HepG2 (cell line): Measurements from ENCODE around the gene PLCL2. TPM values are rescaled to one million over a fixed set of nuclear protein-coding genes. Genes with fewer than 3 reads are reported as not detected.

Experiments
- ATAC-seq: fragments of 200-7000 bp; cut with Tn5 transposase; 3 replicates; pipeline ENCODE4 v1.9.1; 2020; ENCODE audit warnings: mild to moderate bottlenecking, moderate library complexity
- BruUV-seq: library from RNA; stranded (reverse); fragments of 400-500 nt; replicated peaks from 2 replicates; lab custom pipeline; 2021; lab: Mats Ljungman, UMichigan
- CTCF ChIA-PET: fragments of 300-600 bp; formaldehyde crosslinking; extraction: SDS; loops from one replicate; lab custom pipeline; 2021; ENCODE audit warnings: low total read pairs, inconsistent platforms, low intra/inter-chr PET ratio; lab: Yijun Ruan, JAX
- POLR2A ChIA-PET: fragments of 350-600 bp; sonication (Branson Sonifier 250); formaldehyde crosslinking; loops from one replicate; lab custom pipeline; 2020; ENCODE audit warnings: antibody characterized with exemption, inconsistent platforms; lab: Yijun Ruan, JAX
- DNase-seq: peaks from one replicate; pipeline ENCODE4 v3.0.0-alpha.2; 2015; ENCODE audit warnings: low spot score
- FAIRE-seq: peaks from 3 replicates; lab custom pipeline; 2011; peaks lifted over from hg19 to GRCh38; lab: Jason Lieb, UNC
- H2AFZ ChIP-seq: one replicate; pipeline ENCODE4 v1.6.1; 2011; ENCODE audit warnings: low read length, inconsistent platforms
- H3K27ac ChIP-seq: fragments of 300-600 bp; 3 replicates; pipeline ENCODE4 v1.8.0; 2011; ENCODE audit warnings: mixed run types, mild to moderate bottlenecking, mixed read lengths, low read length, inconsistent platforms; ENCODE audit not compliant: insufficient read depth; ENCODE audit errors: extremely low read length
- H3K27me3 ChIP-seq, 2 experiments: fragments of 200-600 bp in 1 of 2; 2 replicates in 1 of 2; 3 replicates in 1 of 2; pipeline versions ENCODE4 v1.6.0 to v1.8.0; 2011; ENCODE audit warnings: low read length in 2 of 2, mild to moderate bottlenecking in 2 of 2, moderate library complexity in 2 of 2, inconsistent platforms in 1 of 2; ENCODE audit not compliant: insufficient read depth in 2 of 2, control insufficient read depth in 1 of 2
- H3K36me3 ChIP-seq, 2 experiments: fragments of 200-600 bp in 1 of 2; replicated peaks in 1 of 2; 2 replicates in 1 of 2; 3 replicates in 1 of 2; pipeline versions ENCODE4 v1.5.1 to v1.8.0; 2011; ENCODE audit warnings: low read length in 2 of 2, inconsistent platforms in 1 of 2; ENCODE audit not compliant: insufficient read depth in 2 of 2, control insufficient read depth in 1 of 2
- H3K4me1 ChIP-seq: 2 replicates; pipeline ENCODE4 v1.5.1; 2012; ENCODE audit warnings: low read length, inconsistent platforms; ENCODE audit not compliant: insufficient read depth
- H3K4me2 ChIP-seq: 2 replicates; pipeline ENCODE4 v1.6.0; 2011; ENCODE audit warnings: low read depth, low read length, inconsistent platforms
- H3K4me3 ChIP-seq, 3 experiments: fragments of 200-600 bp in 1 of 3; sonication (generic), shearing (Covaris generic) in 1 of 3; replicated peaks in 1 of 3; 2 replicates each; pipeline ENCODE4 v1.5.1; 2011 to 2016; ENCODE audit warnings: low read length in 3 of 3, inconsistent platforms in 2 of 3, low read depth in 2 of 3, mild to moderate bottlenecking in 2 of 3, control low read depth in 1 of 3, mixed read lengths in 1 of 3; ENCODE audit not compliant: insufficient read depth in 1 of 3
- H3K79me2 ChIP-seq: one replicate; pipeline ENCODE4 v1.6.1; 2011; ENCODE audit warnings: low read length, inconsistent platforms; ENCODE audit not compliant: insufficient read depth
- H3K9ac ChIP-seq: 2 replicates; pipeline ENCODE4 v1.6.0; 2011; ENCODE audit warnings: mild to moderate bottlenecking, low read depth, low read length, inconsistent platforms; ENCODE audit not compliant: insufficient read depth
- H3K9me3 ChIP-seq: 2 replicates; pipeline ENCODE4 v1.5.1; 2012; ENCODE audit warnings: mild to moderate bottlenecking, low read length
- H4K20me1 ChIP-seq: 2 replicates; pipeline ENCODE4 v1.6.0; 2011; ENCODE audit warnings: inconsistent platforms, mild to moderate bottlenecking, low read length, moderate library complexity; ENCODE audit not compliant: insufficient read depth
- EZH2 ChIP-seq: conservative IDR thresholded peaks from 2 replicates; pipeline ENCODE4 v1.6.1; 2012; ENCODE audit warnings: mild to moderate bottlenecking, low read depth, low read length, moderate library complexity
- KIAA2018 ChIP-seq: sonication (generic); formaldehyde crosslinking; IDR thresholded peaks from 2 replicates; pipeline ENCODE4 v1.5.0; 2020; ENCODE audit warnings: mild to moderate bottlenecking, missing genetic modification reagents, borderline replicate concordance
- SNAPC4 ChIP-seq: sonication (generic); formaldehyde crosslinking; IDR thresholded peaks from 2 replicates; pipeline ENCODE4 v1.4.0; 2020; ENCODE audit warnings: mild to moderate bottlenecking, missing genetic modification reagents
- ZNF629 ChIP-seq: sonication (generic); formaldehyde crosslinking; conservative IDR thresholded peaks from 2 replicates; pipeline ENCODE4 v1.5.0; 2020; ENCODE audit warnings: missing genetic modification reagents
- ZNF737 ChIP-seq: sonication (generic); formaldehyde crosslinking; IDR thresholded peaks from 2 replicates; pipeline ENCODE4 v1.5.0; 2020; ENCODE audit warnings: missing genetic modification reagents, mild to moderate bottlenecking, borderline replicate concordance
- WGBS: methylation state at CpG from one replicate; pipeline ENCODE4 v1.1.6; 2017; ENCODE audit warnings: low lambda C conversion rate; 5-methylcytosine and 5-hydroxymethylcytosine counted together
- in situ Hi-C: cut with HindIII; loops from 2 replicates; pipeline ENCODE4 v1.10.0; 2017; ENCODE audit warnings: low pct_unique_long_range_greater_than_20kb; ENCODE audit not compliant: extremely low pct_ligation_motif_present
- intact Hi-C: fragments of 100-400 bp; cut with micrococcal nuclease; formaldehyde crosslinking; loops from one replicate; pipeline ENCODE4 v1.10.0; 2022; ENCODE audit not compliant: unreplicated experiment
- polyA plus RNA-seq, 8 experiments: library from polyadenylated mRNA; depleted of rRNA in 3 of 8; stranded (reverse) in 7 of 8; unstranded in 1 of 8; fragments of >200 nt; fragmentation: Illumina TruSeq in 4 of 8; extraction: Trizol in 4 of 8; gene quantifications; 2 replicates each; pipeline versions ENCODE4 v1.2.1 to v1.2.3, GENCODE V29; 2011 to 2016; ENCODE audit warnings: low read depth in 4 of 8, missing spikeins in 1 of 8, mixed read lengths in 1 of 8; ENCODE audit not compliant: insufficient read depth in 1 of 8
- total RNA-seq, 5 experiments: library from RNA; depleted of rRNA; stranded (reverse); fragments of >200 nt; fragmentation: Illumina TruSeq; extraction: Trizol; gene quantifications; 2 replicates each; pipeline ENCODE4 v1.2.3, GENCODE V29; 2016; ENCODE audit warnings: low read depth in 1 of 5
- TF ChIP-seq, protein P1 (sequence below): sonication (generic); formaldehyde crosslinking; IDR thresholded peaks from 2 replicates; pipeline ENCODE4 v1.4.0; 2020; ENCODE audit warnings: missing genetic modification reagents
- TF ChIP-seq, protein P2 (sequence below): sonication (generic); formaldehyde crosslinking; IDR thresholded peaks from 2 replicates; pipeline ENCODE4 v1.8.1; 2023; ENCODE audit warnings: missing genetic modification reagents, inconsistent platforms, borderline replicate concordance

Gene PLCL2
- total and polyA plus RNA-seq, 2 of the 13 experiments (the other 11 are each of a cell fraction or from before 2014, with no cell fraction given), result not detected

DNA sequence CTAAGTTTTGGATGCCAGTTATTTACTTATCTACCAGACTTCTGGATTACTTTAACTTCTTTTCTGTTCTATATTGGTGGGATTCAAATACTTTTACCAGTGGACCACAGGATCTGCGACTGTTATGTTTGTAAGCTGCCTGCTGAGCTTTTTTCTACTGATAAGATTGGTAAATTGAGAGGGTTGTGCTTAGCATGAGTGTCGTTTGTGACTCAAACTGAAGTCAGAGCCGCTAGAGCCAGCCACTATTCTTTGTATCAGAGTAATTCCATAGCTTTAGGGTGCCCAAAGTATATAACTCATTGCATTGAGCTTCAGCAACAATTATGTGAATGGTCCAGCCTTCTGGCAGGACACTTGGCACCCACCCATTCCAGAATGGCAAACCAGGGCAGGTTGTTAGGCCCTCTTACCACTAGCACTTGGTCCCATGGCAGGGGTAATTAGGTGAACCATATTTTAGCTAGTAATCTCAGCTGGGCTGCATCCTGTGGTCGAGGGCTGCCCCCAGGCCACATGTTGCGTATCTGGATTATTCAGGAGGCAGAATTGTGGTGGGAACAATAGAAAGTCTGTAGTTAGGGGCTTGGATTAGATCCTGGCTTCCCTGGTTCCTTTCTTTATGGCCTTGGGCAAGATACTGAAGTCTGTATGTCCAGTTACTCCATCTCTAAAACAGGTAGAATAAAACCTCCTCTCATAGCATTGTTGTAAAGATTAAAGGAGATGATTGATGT is 6.0 kb downstream of the PLCL2 start:
- H3K9ac ChIP-seq, result no peak overlapping the region
- no peaks in the 10 kb centered on the region for H3K9me3 ChIP-seq
- ChIA-PET POLR2A (no interaction called here), CTCF (no interaction called here)
- no TSS peak for BruUV-seq
- ATAC-seq, result no peak
- no peak overlapping the region for H3K4me3 ChIP-seq
- intact Hi-C loops, result no loop called here
- no peak overlapping the region for H3K27ac ChIP-seq
- no peaks in the 10 kb centered on the region for H3K36me3 ChIP-seq
- FAIRE-seq, result no peak
- no peak overlapping the region for H3K4me2 ChIP-seq
- peaks cover 0 to 14% of the 10 kb centered on the region in 2 experiments; a peak in 3 of 5 replicates for H3K27me3 ChIP-seq
- DNase-seq, result no peak
- no peak overlapping the region for H2AFZ ChIP-seq
- H3K79me2 ChIP-seq, result no peaks in the 10 kb centered on the region
- H4K20me1 ChIP-seq, result no peaks in the 10 kb centered on the region
- H3K4me1 ChIP-seq, result no peaks in the 10 kb centered on the region
- in situ Hi-C loops, result no loop called here
- WGBS, result 1% methylated on average over 5 of the region's 5 CpGs
- TF ChIP-seq SNAPC4 (CRISPR knock-in tag) (no peak), EZH2 (no peak), ZNF629 (no peak), KIAA2018 (CRISPR knock-in tag) (no peak), ZNF737 (no peak)
- TF ChIP-seq, protein P1, sequence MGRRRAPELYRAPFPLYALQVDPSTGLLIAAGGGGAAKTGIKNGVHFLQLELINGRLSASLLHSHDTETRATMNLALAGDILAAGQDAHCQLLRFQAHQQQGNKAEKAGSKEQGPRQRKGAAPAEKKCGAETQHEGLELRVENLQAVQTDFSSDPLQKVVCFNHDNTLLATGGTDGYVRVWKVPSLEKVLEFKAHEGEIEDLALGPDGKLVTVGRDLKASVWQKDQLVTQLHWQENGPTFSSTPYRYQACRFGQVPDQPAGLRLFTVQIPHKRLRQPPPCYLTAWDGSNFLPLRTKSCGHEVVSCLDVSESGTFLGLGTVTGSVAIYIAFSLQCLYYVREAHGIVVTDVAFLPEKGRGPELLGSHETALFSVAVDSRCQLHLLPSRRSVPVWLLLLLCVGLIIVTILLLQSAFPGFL (CRISPR knock-in tag), result no peak
- TF ChIP-seq, protein P2, sequence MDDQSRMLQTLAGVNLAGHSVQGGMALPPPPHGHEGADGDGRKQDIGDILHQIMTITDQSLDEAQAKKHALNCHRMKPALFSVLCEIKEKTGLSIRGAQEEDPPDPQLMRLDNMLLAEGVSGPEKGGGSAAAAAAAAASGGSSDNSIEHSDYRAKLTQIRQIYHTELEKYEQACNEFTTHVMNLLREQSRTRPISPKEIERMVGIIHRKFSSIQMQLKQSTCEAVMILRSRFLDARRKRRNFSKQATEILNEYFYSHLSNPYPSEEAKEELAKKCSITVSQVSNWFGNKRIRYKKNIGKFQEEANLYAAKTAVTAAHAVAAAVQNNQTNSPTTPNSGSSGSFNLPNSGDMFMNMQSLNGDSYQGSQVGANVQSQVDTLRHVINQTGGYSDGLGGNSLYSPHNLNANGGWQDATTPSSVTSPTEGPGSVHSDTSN (CRISPR knock-in tag), result no peak
